Tibial nerve (tissue), 4 donors: ENCODE data around the gene PLXDC1. TPM values are rescaled to one million over a fixed set of nuclear protein-coding genes. Genes with fewer than 3 reads are reported as not detected.
"Not testable (repeated sequence)": the region's sequence is repeated elsewhere in the genome, so short reads cannot be mapped to it uniquely, and the experiment has no call there.

ENCODE experiments used
- DNase-seq, 2 donors: peaks; one replicate each; pipeline ENCODE4 v3.0.0-alpha.2; 2019; ENCODE audit warnings: low spot score in 2 of 2
- H3K27ac ChIP-seq, 4 donors: fragments of 200-600 bp; sonication (generic) in 3 of 4; one replicate each; pipeline ENCODE4 v1.5.1; 2017 to 2019; ENCODE audit warnings: mild to moderate bottlenecking in 1 of 4
- H3K27me3 ChIP-seq, 2 donors: fragments of 200-600 bp; sonication (generic) in 1 of 2; one replicate each; pipeline versions ENCODE4 v1.5.1 to v1.6.0; 2017 to 2019
- H3K36me3 ChIP-seq, 3 donors: fragments of 200-600 bp; sonication (generic); one replicate each; pipeline ENCODE4 v1.5.1; 2018 to 2019
- H3K4me1 ChIP-seq, 4 donors: fragments of 200-600 bp; sonication (generic) in 3 of 4; one replicate each; pipeline ENCODE4 v1.5.1; 2017 to 2019
- H3K4me3 ChIP-seq, 4 donors: fragments of 200-600 bp; sonication (generic) in 3 of 4; one replicate each; pipeline ENCODE4 v1.5.1; 2017 to 2019; ENCODE audit warnings: mild to moderate bottlenecking in 1 of 4, moderate library complexity in 1 of 4
- H3K9me3 ChIP-seq, 4 donors: fragments of 200-600 bp; sonication (generic) in 3 of 4; one replicate each; pipeline ENCODE4 v1.5.1; 2017 to 2019
- EP300 ChIP-seq, 2 donors: sonication (generic); formaldehyde crosslinking; IDR thresholded peaks; one replicate each; pipeline ENCODE4 v1.6.1; 2017; ENCODE audit warnings: antibody characterized with exemption in 2 of 2, mild to moderate bottlenecking in 1 of 2
- POLR2A ChIP-seq, 2 donors: fragments of 450-650 bp; IDR thresholded peaks; one replicate each; pipeline ENCODE4 v1.6.1; 2017; ENCODE audit warnings: antibody characterized with exemption in 2 of 2, mild to moderate bottlenecking in 2 of 2, moderate library complexity in 2 of 2
- WGBS, 2 donors: methylation state at CpG; one replicate each; pipeline ENCODE4 v1.1.5; 2018; 5-methylcytosine and 5-hydroxymethylcytosine counted together
- total RNA-seq, 4 donors: library from RNA; depleted of rRNA; stranded (reverse); fragments of >200 nt; gene quantifications; one replicate each; pipeline ENCODE4 v1.1.0, GENCODE V29; 2016
- TF ChIP-seq, protein P1 (sequence below), 5 experiments: fragments of 200-600 bp in 3 of 5; fragments of 450-650 bp in 2 of 5; sonication (generic) in 3 of 5; IDR thresholded peaks; one replicate each; pipeline ENCODE4 v1.5.1; 2016 to 2019; ENCODE audit warnings: antibody characterized with exemption in 5 of 5, mild to moderate bottlenecking in 3 of 5, moderate library complexity in 2 of 5

Gene PLXDC1
- total RNA-seq, 4 donors from 2014 or later = 34.1 to 95.1 (median 42.4) TPM

DNA sequence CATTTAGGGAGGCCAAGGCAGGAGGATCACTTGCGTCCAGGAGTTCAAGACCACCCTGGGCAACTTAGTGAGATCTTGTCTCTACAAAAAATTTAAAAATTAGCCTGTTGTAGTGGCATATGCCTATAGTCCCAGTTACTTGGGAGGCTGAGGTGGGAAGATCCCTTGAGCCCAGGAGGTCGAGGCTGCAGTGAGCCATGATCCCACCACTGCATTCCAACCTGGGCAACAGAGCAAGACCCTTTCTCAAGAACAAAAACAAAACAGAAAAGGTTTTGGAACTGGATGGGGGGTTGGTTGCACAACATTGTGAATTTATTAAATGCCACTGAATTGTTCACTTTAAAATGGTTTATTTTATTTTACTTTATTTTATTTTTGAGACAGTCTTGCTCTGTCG lies 21.2 kb downstream of the PLXDC1 start:
- no peak for DNase-seq
- Histone ChIP-seq H3K27ac (no peak overlapping the region), H3K4me3 (no peak overlapping the region), H3K27me3 (no peaks in the 10 kb centered on the region), H3K4me1 (peaks cover 0 to 5% (median 0%) of the 10 kb centered on the region in 4 donors), H3K9me3 (no peaks in the 10 kb centered on the region), H3K36me3 (no peaks in the 10 kb centered on the region)
- TF ChIP-seq POLR2A (IDR thresholded peaks at IDR 0.05) = no peak
- TF ChIP-seq, protein P1, sequence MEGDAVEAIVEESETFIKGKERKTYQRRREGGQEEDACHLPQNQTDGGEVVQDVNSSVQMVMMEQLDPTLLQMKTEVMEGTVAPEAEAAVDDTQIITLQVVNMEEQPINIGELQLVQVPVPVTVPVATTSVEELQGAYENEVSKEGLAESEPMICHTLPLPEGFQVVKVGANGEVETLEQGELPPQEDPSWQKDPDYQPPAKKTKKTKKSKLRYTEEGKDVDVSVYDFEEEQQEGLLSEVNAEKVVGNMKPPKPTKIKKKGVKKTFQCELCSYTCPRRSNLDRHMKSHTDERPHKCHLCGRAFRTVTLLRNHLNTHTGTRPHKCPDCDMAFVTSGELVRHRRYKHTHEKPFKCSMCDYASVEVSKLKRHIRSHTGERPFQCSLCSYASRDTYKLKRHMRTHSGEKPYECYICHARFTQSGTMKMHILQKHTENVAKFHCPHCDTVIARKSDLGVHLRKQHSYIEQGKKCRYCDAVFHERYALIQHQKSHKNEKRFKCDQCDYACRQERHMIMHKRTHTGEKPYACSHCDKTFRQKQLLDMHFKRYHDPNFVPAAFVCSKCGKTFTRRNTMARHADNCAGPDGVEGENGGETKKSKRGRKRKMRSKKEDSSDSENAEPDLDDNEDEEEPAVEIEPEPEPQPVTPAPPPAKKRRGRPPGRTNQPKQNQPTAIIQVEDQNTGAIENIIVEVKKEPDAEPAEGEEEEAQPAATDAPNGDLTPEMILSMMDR (IDR thresholded peaks at IDR 0.05) = no peak
- TF ChIP-seq EP300 (IDR thresholded peaks at IDR 0.05) = no peak
- 88 to 91% methylated on average over 3 of the region's 3 CpGs for WGBS, 2 donors

DNA sequence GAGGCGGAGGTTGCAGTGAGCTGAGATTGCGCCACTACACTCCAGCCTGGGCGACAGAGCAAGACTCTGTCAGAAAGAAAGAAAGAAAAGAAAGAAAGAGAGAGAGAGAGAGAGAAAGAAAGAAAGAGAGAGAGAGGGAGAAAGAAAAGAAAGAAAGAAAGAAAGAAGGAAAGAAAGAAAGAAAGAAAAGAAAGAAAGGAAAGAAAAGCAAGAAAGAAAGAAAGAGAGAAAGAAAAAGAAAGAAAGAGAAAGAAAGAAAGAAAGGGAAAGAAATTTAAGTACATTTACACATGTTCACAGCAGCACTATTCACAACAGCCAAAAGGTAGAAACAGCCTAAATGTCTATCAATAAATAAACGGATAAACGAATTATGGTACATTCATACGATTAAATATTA lies 21.9 kb downstream of the PLXDC1 start:
- H3K4me1 ChIP-seq, DNase-seq, H3K36me3 ChIP-seq, H3K4me3 ChIP-seq, H3K27me3 ChIP-seq, H3K9me3 ChIP-seq, H3K27ac ChIP-seq: not testable (repeated sequence)
- WGBS, 2 donors = 79 to 89% methylated on average over 6 of the region's 6 CpGs

DNA sequence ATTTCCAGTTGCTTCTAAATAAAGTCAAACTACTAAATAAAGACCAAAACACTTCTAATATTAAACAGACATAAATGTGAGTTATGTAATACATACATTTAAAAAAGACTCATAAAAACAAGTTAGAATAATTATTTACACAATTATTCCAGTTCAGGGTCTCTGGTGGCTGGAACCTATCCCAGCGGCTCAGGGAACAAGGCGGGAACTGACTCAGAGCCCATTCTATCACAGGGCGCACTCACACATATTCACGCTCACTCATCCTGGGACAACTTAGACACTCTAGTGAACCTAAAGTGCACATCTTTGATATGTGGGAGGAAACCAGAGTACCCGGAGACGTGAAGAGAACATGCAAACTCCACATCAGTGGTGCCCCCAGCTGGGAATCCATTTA lies 25.0 kb downstream of the PLXDC1 start:
- Histone ChIP-seq H3K9me3 (no peaks in the 10 kb centered on the region), H3K4me1 (no peaks in the 10 kb centered on the region), H3K27me3 (no peaks in the 10 kb centered on the region), H3K36me3 (no peaks in the 10 kb centered on the region), H3K4me3 (no peak overlapping the region), H3K27ac (no peak overlapping the region)
- WGBS, 2 donors = 60 to 65% methylated on average over 6 of the region's 6 CpGs
- no peak for DNase-seq
- TF ChIP-seq POLR2A (IDR thresholded peaks at IDR 0.05) (no peak), EP300 (IDR thresholded peaks at IDR 0.05) (no peak)
- TF ChIP-seq, protein P1 (IDR thresholded peaks at IDR 0.05) = no peak

DNA sequence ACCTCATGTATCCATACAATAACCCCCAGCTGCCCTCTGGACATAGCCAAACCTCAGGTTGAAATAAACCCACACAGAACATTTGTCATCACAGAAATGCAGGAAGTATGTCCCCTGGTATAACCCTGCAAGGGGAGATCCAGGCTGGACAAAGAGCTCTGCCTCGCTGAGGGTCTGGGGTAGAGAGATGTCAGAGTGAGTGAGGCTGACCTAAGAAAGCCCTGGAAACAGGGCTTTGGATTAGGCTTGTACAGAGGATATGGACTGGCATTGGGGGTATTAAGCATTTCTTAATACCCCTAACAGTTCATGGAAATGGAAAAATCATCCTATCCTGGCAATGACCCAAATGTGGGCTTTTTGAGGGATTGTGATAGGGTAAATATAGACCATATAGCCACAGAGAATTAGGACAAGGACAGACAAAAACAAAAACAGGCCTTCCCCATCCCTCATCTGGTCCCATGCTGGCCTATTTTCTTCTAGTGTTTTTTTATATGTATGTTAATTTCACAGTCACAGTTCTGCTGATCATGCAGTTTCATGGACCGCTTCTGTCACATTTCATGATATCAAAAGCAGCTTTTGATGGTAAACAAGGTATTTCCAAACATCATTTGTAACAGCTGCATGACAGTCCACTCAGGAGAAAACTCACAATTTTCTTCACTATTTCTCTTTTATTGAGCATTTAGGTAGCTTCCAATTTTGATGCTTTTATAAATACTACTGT lies 26.1 kb downstream of the PLXDC1 start:
- H3K9me3 ChIP-seq = no peaks in the 10 kb centered on the region
- H3K36me3 ChIP-seq = no peaks in the 10 kb centered on the region
- H3K27me3 ChIP-seq = no peaks in the 10 kb centered on the region
- H3K4me1 ChIP-seq = no peaks in the 10 kb centered on the region
- no peak for DNase-seq
- WGBS, 2 donors = 77% methylated on average over 2 of the region's 2 CpGs
- no peak overlapping the region for H3K27ac ChIP-seq
- TF ChIP-seq, protein P1 (IDR thresholded peaks at IDR 0.05) = no peak
- TF ChIP-seq POLR2A (IDR thresholded peaks at IDR 0.05) = no peak
- TF ChIP-seq EP300 (IDR thresholded peaks at IDR 0.05) = no peak
- H3K4me3 ChIP-seq = no peak overlapping the region

DNA sequence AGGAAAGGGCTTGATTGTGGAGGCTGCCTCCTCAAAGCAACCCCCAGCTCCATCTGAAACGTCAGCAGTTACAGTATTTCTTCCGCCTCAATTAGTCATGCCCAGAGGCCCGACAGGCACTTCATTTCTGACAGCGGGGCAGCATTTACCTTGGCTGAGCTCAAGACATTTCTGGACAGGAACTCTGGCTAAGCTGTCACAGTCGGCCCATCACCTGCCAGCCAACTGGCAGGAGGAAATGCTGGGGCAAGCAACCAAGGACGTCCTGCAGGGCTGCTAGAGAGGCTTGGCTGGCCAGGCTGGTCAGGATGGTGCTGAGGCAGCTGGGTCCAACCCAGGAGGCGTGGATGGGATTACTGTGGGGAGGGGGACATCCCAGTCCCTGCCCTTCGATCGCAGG lies 27.8 kb downstream of the PLXDC1 start:
- 73 to 84% methylated on average over 7 to 8 of the region's 9 CpGs for WGBS, 2 donors
- Histone ChIP-seq H3K27me3 (no peaks in the 10 kb centered on the region), H3K4me1 (no peaks in the 10 kb centered on the region), H3K36me3 (no peaks in the 10 kb centered on the region), H3K4me3 (no peak overlapping the region), H3K27ac (no peak overlapping the region), H3K9me3 (no peaks in the 10 kb centered on the region)
- TF ChIP-seq, protein P1 (IDR thresholded peaks at IDR 0.05) = no peak
- no peak for TF ChIP-seq POLR2A (IDR thresholded peaks at IDR 0.05)
- TF ChIP-seq EP300 (IDR thresholded peaks at IDR 0.05) = no peak
- no peak for DNase-seq
